ENCODE data around the gene CDON.

Gene CDON, protein sequence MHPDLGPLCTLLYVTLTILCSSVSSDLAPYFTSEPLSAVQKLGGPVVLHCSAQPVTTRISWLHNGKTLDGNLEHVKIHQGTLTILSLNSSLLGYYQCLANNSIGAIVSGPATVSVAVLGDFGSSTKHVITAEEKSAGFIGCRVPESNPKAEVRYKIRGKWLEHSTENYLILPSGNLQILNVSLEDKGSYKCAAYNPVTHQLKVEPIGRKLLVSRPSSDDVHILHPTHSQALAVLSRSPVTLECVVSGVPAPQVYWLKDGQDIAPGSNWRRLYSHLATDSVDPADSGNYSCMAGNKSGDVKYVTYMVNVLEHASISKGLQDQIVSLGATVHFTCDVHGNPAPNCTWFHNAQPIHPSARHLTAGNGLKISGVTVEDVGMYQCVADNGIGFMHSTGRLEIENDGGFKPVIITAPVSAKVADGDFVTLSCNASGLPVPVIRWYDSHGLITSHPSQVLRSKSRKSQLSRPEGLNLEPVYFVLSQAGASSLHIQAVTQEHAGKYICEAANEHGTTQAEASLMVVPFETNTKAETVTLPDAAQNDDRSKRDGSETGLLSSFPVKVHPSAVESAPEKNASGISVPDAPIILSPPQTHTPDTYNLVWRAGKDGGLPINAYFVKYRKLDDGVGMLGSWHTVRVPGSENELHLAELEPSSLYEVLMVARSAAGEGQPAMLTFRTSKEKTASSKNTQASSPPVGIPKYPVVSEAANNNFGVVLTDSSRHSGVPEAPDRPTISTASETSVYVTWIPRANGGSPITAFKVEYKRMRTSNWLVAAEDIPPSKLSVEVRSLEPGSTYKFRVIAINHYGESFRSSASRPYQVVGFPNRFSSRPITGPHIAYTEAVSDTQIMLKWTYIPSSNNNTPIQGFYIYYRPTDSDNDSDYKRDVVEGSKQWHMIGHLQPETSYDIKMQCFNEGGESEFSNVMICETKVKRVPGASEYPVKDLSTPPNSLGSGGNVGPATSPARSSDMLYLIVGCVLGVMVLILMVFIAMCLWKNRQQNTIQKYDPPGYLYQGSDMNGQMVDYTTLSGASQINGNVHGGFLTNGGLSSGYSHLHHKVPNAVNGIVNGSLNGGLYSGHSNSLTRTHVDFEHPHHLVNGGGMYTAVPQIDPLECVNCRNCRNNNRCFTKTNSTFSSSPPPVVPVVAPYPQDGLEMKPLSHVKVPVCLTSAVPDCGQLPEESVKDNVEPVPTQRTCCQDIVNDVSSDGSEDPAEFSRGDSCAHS (N-terminal part only)

DNA sequence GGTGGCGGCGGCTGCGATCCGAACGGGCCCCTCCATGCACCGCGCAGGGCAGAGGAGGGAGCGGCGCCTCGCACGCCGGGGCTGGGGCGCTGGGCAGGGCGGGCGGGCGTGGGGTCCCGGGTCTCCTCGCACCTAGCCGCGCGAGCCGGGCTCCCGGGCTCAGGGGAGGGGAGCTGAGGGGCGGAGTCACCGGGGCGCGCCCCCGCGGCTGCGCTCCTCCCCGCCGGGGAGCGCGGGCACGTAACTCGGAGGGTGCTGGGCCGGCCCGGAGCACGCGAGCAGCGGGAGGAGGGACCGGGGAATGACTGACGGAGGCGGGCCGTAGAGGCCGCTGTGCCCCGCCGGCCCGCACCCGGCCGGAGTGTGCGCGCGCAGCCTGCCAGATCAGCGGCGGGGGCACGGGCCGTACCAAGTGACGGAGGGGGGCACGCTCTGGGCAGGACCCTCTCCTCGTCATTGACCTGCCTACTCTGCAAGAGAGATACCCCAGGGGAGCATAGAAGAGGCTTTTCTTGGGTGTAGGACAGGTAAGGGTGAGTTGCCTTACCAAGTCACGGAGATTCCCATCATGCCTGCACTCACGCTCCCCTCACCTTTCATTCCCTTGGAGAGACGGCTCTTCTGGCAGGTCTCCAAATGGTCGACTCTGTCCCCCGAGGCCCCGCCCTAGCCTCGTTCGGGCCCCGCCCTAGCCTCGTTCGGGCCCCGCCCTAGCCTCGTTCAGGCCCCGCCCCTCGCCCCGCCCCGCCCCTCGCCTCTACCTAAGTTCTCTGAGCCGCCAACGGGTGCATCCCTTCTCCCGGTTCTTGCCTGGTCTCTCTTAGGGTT lies at the start of gene CDON:
TSS of gene CDON (minus strand) at position 188 of the 828 bp plus-strand sequence. CDS start 39,390 bp downstream, outside the sequence.
- FAIRE-seq = no peak

DNA sequence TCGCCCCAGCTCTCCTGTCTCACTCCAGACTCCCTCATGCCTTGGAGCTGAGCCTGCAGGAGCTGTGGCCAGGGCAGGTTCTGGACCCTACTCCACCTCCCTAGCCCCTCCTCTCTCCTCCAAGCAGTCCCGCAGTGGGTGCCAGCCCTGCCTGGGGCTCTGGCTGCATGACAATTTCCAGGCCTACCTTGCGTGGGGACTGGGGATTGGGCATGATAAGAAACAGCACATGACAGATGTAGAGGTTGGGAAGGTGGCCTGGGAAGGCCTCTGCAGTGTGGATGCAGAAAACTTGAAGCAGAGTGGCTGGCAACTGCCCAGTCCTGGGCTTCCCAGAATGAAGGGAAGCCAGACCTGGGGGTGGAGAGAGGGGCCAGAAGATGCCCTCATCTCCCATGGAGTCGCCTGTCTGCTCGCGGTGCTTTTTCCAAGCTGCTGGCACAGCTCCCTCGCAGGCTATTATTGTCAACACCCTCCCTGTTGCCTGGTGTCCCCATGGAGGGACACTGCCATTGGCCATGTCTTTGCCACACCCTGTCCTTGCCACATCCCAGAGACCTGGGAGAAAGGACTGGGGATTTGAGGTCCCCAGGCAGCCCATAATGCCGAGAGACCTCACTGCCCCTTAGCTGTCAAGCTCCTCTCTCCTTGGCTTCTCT lies 48.9 kb upstream of the CDON start:
- FAIRE-seq = no peak

DNA sequence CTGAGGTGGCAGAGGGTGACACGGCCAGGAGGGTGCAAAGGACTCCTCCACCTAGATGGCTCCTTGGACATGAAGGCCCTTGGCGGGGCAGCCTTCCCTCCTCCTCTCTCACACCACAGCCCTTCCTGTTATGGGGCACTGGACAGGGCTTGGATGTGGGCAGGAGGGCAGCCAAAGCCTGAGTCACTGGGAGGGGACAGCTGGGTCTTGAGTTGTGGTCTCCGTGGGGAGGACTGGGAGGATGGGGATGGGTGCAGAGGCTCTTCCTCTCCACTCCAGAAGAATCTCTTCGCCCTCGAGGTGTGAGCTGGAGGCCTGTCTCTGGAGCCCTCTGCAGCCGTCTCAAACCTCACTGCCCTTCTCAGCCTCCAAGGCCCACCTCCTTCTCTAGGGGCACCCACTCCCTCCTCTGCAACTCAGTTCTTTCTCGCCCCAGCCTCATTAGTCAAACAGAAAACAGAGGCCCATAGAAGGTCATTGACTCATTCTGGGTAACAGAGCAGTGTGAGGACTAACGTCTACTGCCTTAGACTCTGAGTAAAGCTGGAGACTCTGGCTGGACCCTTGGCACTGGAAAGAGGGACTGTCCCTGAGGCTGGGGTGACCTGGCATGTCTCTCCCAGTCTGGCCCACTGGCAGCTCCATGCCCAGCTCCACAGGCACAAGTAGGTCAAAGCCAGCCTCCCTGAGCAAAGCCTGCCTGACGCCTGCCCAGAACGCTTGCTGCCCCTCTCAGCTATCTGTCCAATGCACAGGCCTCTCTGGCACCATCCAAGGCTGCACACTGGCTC lies 47.5 kb upstream of the CDON start:
- no peak for FAIRE-seq

DNA sequence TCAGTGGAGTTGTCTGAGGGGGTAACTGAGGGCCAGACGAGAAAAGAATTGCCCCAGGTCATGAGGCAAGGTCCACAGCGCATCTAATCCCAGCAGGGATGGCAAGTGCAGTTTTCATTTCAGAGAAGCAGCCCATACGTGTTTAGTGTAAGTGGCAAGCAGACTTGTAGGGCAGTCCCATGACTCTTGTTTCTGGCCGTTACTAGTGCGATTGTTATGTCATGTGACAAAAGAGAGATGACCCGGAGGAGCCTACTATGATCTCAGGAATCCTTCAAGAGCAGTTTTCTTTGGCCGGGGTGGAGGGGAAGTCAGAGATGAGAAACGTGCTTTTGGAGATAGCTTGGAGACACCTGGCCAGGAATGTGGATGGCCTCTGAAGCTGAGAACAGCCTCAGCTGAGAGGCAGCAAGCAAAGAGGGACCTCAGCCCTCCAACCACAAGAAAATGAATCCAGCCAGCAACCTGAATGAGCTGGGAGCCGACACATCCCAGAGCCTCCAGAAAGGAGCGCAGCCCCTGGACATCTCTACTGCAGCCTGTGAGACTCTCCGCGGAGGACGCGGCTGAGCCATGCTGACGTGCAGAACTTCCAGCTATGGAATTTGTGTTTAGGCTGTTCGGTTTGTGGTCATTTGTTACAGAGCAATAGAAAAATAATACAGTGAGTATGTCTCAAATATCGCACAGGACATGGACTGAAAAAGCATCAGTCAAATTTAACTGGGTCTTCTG lies 44.1 kb upstream of the CDON start:
- no peak for FAIRE-seq

DNA sequence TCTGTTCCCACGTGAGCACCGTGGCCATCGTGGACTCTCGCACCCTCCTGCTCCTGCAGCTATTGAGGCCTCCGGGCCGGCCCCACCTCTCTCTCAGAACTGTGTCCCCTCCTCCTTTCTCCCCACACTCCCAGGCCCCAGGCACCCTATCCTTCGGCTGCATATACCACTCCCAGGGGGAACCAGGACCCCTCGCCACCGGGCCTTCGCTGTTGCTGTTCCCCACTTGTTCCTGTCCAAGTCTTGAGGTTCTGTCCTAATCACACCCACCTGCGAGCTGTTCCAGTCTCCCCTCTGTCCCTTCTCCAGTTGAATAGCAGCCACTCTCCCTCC lies 43.0 kb upstream of the CDON start:
- no peak for FAIRE-seq

DNA sequence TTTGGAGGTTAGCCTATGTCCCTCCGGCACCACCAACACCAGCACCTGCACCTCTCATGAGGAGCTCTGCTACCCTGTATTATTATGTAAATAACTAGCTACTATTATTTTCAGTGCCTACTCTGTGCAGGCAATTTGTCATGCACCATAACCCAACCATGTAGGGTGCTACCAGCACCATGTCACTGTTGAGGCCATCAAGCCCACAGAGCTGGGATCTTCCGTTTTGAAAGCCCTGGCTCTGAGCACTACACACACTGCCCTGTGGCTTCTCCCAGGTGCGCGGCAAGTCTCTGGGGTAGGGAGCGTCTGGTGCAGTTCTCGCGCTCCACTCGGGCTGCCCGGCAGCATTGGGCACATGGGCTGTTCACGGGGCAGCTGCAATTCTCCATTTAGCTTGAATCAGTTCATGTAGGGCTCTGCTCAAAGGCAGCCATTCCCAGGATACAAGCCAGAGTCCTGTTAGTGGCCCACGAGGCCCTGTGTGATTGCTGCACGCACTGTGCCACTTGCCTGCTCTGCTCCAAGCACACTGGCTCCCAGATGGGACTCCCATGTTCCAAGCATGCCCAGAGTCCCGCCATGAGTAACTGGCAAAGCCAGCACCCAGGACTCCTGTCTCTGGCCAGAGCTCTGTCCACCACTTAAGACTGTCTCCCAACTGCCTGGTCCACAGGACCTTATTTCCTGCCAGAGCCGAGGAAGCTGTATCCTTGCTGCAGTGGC lies 42.5 kb upstream of the CDON start:
- no peak for FAIRE-seq

DNA sequence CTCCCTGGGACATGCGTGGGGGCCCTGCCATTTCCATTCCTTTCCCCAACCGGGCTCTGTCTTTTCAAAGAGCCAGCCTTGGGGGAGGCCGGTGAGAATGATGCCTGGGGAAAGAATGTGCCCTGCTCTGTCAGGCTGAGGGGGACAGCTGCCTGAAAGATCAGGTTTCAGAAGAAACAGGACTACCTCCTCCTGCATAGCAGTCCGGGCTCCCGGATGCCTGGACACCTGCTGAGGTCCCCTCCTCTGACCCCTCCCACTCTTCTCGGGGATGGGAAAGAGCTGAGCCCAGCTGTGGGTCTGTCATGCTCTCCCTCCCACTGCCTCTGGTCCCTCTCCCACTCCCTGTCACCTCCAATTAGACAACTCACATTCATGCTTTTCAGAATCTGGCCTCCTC lies 41.8 kb upstream of the CDON start:
- FAIRE-seq = no peak

DNA sequence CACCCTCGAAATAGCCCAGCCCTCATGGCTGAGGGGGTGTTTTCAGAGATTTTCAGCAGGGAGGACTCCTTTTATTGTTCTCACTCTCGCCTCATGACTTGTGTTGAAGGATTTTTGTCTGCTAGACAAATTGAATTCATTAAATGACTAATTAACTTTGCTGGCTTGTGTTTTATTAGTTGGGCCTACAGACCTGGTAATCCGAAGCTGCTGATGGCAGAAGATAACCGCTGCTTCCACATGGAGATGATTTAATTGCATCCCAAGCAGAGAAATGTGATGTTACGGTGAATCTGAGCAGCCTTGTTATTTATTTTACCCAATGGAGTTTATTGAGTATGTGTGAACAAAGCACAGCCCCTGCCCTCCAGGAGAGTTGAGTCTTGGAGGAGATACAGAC lies 40.5 kb upstream of the CDON start:
- FAIRE-seq = no peak

DNA sequence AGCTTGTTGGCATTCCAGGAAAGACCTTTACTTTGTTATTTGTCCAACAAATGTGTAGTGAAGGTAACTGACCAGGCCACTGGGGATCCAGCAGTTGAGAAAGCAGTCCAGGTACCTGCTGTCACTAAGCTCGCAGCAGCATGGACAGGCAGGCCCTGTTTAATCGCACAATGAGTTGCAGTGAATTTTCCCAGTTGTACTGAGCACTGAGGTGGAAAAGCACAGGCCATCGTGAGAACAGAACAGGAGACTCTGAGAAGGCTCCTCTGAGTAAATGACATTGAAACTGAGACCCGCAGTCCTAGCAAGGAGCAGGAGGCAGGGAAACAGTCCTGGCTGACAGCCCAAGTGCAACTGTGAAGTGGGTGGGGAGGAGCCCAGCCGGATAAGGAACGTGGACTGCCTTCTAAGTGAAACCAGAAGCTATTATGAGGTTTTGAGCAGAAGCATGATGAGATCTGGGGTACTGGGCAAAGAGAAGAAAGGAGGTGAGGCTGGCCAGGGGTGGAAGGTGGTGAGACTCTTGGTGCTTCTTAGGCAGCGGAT lies 39.8 kb upstream of the CDON start:
- no peak for FAIRE-seq

DNA sequence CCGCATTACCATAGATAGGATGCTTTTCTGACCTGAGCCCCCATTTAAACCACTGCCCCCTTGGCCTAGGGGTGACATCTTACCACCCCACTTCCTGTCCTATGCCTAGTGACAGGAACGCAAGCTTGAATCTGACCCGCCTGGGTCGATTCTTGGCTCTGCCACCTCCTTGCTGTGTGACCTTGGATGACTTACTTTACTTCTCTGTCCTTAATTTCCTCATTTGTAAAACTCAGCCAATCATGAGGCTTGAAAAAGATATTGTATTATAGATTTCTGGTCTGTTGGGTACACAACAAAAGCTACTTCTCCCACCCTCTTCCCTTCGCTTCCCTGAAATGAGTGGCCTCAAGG lies 39.2 kb upstream of the CDON start:
- FAIRE-seq = no peak

DNA sequence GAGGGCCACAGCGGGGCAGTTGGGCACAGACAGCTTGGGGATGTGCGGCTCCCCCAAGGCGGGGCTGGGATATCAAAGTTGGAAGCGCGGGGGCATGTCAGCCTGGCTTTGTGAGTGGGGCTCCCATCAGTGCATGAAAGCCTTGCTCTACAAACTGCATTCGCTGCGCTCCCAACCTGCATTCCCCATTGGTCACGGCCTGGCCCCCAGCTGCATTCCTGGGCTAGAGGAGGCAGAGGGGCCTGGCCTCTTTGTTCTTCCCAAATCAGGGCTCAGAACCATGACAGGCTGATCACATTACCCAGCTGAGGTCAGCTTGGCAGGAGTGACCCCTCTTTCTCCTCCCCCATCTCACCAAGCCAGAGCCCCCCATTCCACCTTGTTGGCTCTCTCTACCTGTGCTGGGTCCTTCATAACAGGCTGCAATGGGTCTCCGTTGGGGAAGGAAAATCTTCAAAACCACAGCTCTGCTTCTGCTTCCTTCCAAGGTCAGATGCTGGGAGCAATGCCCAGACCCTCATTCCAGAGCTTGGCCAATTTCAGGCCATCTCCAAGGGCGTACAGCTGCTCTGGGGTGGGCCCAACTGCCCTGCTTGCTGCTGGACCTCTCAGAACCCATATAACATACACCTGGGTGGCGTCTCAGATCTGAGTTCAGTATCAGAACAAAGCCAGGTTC lies 38.7 kb upstream of the CDON start:
- no peak for FAIRE-seq

DNA sequence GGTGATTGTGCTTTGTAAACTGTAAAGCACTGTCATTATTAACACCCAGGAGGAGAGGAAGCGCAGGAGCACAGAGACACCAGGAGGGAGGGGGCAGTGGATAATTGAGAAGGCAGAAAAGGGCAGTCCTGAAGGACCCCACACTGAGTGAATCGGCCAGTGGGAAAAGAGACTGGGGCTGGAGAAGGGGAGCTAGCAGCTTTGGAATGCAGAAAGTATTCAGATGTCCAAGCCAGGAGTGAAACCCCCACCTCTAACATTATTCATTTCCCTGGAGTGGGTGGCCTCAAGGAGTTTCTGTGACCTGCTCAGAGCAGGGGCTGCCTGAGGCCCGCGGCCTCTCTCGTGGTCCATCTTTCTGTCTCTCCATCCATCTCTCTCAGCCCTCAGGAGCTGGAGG lies 38.0 kb upstream of the CDON start:
- FAIRE-seq = no peak

DNA sequence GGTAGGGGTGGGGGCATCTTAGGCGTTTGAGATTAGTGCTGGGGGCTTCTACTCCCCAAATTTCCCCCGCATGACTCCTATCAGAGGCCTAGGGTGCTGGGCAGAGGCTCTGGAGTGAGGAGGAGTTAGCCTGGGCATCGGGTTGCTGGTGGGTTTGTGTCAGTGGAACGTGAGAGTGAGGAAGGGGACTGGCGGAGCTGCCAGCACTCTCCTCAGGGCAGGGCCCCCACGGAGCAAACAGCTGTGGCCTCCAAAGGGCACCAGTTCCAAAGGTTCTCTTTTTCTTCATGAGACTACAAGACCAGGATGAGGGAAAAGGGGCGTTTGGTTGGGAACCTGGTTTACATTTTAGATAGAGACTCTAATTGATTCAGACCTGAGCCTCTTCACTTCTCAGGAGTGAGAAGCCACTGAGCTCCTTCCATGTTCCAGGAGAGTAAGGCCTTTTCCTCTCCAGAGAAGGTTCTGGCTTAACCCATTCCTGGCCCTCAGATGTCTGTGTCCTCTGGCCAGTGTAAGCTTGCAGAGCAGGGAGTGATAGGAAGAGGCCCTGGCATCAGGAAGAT lies 35.6 kb upstream of the CDON start:
- no peak for FAIRE-seq

DNA sequence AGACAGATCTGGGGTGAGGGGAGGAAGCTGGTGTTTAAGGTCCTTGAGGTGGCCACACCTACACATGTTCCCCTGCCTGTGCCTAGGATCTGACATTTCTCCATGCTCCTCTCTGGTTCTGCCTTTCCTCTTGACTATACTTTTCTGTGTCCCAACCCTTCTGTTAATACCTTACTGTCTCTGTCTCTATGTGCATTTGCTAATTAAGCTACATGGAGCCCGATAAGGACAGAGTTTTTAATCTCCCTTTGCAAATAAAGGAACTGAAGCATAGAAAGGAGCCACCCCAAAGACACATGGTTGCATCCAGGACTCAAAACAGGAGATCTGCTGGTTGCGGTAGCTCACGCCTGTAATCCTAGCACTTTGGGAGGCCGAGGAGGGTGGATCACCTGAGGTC lies 33.1 kb upstream of the CDON start:
- no peak for FAIRE-seq

DNA sequence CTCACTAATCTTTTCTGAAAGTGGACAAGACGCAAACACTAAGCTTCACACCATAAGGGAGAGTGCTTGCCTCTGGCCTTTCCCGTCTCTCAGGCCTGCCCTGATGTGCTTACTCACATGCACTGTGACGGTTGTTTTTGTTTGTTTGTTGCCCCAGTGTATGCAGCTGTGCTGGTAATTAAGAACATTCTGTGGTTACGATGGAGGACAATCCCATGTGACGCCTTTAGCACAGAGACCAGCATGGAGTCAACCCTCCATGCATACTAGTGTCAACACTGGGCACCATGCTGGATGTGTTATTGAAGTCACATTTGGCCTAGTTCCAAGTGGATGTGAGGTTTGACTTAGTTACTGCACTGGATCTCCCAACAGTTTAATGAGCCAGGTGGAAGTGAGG lies 27.8 kb upstream of the CDON start:
- FAIRE-seq = no peak

DNA sequence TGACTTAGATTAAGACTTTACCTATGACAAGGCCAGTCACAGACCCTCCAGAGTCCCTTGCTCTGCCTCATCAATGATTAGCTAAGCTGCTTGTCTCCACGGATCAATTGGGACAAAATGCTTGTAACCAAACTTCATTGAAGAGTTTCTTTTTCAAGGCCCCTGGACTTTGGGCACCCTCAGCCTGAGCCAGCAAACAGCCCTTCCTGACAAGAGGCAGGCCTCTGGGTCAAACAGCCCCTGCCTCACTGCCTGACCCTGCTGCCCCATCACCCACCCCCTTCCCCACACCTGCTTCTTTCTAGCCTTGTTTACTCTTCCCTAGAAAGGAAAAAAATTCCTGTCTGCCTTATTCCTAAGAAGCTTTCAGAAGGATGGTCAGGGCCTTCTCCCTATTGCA lies 26.3 kb upstream of the CDON start:
- FAIRE-seq = no peak

DNA sequence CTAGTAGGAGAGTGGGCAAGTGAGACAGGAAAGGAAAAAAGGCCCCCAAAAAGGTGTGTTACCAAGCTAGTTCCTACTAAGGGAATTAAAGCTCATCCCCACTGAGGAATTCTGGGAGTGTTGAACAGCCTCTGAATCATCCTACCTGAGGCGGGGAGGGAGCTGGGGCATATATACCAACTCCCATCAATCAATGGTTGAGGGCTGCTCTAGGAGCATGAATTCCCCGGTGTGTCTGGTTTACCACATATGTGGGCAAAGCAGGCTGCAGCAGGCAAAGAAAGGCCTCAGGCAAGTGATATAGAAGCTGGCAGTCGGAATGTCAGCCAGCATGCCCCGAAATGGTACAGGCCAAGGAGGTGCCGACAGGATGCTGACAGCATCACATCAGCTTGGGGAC lies 23.6 kb upstream of the CDON start:
- no peak for FAIRE-seq

DNA sequence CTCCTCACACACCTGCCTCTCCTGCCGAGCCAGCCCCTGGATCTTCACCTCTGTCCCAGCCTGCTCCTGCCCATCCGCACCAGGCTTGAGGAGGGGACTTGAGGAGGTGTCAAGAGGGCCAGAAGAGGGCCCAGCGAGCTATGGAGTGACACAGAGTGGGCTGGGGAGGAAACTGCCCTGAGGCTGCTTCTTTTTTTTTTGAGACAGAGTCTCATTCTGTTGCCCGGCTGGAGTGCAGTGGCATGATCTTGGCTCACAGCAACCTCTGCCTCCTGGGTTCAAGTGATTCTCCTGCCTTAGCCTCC lies 21.9 kb upstream of the CDON start:
- FAIRE-seq = no peak

Data from TTC549 (cell line).